Right atrium auricular region (tissue), 2 donors: Measurements from ENCODE around the gene WDR5B. TPM values are rescaled to one million over a fixed set of nuclear protein-coding genes. Genes with fewer than 3 reads are reported as not detected.

Experiments
- DNase-seq: peaks from one replicate; pipeline ENCODE4 v3.0.0-alpha.2; 2019; ENCODE audit warnings: low spot score
- H3K27ac ChIP-seq, 2 donors: fragments of 200-600 bp; sonication (generic); 1 replicate in 1 of 2; 2 replicates in 1 of 2; pipeline ENCODE4 v1.5.1; 2016 to 2019
- H3K27me3 ChIP-seq, 2 donors: fragments of 200-600 bp; sonication (generic); one replicate each; pipeline versions ENCODE4 v1.5.1 to v1.6.0; 2017 to 2019
- H3K36me3 ChIP-seq: fragments of 200-600 bp; sonication (generic); one replicate; pipeline ENCODE4 v1.5.1; 2016
- H3K4me1 ChIP-seq, 2 donors: fragments of 200-600 bp; sonication (generic); one replicate each; pipeline versions ENCODE4 v1.5.1 to v1.6.0; 2017 to 2019
- H3K4me3 ChIP-seq, 2 donors: fragments of 200-600 bp; sonication (generic); 1 replicate in 1 of 2; 2 replicates in 1 of 2; pipeline ENCODE4 v1.5.1; 2017 to 2019; ENCODE audit warnings: mild to moderate bottlenecking in 1 of 2, moderate library complexity in 1 of 2
- H3K9me3 ChIP-seq, 2 donors: fragments of 200-600 bp; sonication (generic); one replicate each; pipeline ENCODE4 v1.5.1; 2019
- total RNA-seq, 2 donors: library from RNA; depleted of rRNA; stranded (reverse); fragments of >200 nt; gene quantifications; one replicate each; pipeline ENCODE4 v1.1.0, GENCODE V29; 2016
- TF ChIP-seq, protein P1 (sequence below), 2 donors: fragments of 200-600 bp; sonication (generic); IDR thresholded peaks; one replicate each; pipeline ENCODE4 v1.5.1; 2019; ENCODE audit warnings: antibody characterized with exemption in 2 of 2

The WDR5B gene
- total RNA-seq, 2 donors from 2014 or later, result 1.6 to 2.7 TPM

DNA sequence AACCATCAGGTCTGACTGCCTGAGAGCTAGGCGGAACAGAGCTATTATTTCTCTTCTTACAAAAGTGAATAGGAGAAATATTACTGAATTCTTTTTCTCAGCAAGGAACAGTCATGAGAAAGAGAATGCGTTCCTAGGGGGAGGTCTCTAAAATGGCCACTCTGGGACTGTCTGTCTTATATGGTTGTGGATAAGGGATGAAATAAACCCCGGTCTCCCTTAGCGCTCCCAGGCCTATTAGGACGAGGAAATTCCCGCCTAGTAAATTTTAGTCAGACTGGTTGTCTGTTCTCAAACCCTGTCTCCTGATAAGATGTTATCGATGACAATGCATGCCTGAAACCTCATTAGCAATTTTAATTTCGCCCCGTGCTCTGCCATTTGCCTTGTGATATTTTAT, 20.1 kb upstream of the WDR5B start:
- no peak for DNase-seq
- TF ChIP-seq, protein P1, sequence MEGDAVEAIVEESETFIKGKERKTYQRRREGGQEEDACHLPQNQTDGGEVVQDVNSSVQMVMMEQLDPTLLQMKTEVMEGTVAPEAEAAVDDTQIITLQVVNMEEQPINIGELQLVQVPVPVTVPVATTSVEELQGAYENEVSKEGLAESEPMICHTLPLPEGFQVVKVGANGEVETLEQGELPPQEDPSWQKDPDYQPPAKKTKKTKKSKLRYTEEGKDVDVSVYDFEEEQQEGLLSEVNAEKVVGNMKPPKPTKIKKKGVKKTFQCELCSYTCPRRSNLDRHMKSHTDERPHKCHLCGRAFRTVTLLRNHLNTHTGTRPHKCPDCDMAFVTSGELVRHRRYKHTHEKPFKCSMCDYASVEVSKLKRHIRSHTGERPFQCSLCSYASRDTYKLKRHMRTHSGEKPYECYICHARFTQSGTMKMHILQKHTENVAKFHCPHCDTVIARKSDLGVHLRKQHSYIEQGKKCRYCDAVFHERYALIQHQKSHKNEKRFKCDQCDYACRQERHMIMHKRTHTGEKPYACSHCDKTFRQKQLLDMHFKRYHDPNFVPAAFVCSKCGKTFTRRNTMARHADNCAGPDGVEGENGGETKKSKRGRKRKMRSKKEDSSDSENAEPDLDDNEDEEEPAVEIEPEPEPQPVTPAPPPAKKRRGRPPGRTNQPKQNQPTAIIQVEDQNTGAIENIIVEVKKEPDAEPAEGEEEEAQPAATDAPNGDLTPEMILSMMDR (IDR thresholded peaks at IDR 0.05), result no peak
- H3K36me3 ChIP-seq, result peaks cover 70% of the 10 kb centered on the region
- H3K4me1 ChIP-seq, result no peaks in the 10 kb centered on the region
- peaks cover 0 to 13% of the 10 kb centered on the region in 2 donors for H3K9me3 ChIP-seq
- no peak overlapping the region for H3K4me3 ChIP-seq
- H3K27me3 ChIP-seq, result no peaks in the 10 kb centered on the region
- no peak overlapping the region for H3K27ac ChIP-seq

- Histone ChIP-seq H3K4me1 (no peaks in the 10 kb centered on the region), H3K36me3 (peaks cover 33% of the 10 kb centered on the region), H3K27ac (no peak overlapping the region), H3K4me3 (no peak overlapping the region), H3K9me3 (no peaks in the 10 kb centered on the region), H3K27me3 (no peaks in the 10 kb centered on the region)
- no peak for DNase-seq
- TF ChIP-seq, protein P1 (IDR thresholded peaks at IDR 0.05), result no peak
Observed at GRCh38 chr3:122430371-122430770, 14.5 kb upstream of the WDR5B start.

DNA sequence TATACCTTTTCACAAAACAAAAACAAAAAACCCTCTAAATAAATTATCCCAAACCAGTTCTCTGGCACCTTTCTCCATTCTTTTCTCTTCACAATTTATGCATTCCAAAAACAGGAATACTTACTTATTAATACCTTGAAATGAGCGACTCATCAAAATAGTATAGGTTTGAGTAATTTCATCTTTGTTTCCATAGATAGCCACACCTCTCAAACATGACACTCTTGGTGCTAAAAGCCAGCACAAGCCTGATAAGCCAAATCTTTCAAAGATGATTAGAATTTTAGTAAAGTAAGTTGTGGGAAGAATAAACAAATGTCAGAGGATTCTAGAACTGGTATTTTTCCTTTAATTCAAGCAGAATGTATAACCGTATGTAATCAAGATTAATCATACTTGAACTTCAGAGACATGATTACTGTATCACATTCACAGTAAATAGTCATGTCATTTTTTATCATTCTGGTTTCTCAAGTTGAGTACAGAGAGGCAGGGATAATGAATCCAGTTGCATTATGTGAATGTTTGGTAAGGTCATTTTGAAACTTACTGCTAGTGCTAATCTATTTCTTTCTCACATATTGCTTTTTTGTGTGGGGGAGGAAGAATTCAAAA, 12.1 kb upstream of the WDR5B start:
- Histone ChIP-seq H3K27me3 (no peaks in the 10 kb centered on the region), H3K4me1 (no peaks in the 10 kb centered on the region), H3K36me3 (peaks cover 28% of the 10 kb centered on the region), H3K9me3 (no peaks in the 10 kb centered on the region), H3K27ac (no peak overlapping the region), H3K4me3 (no peak overlapping the region)
- TF ChIP-seq, protein P1 (IDR thresholded peaks at IDR 0.05), result no peak
- DNase-seq, result no peak

DNA sequence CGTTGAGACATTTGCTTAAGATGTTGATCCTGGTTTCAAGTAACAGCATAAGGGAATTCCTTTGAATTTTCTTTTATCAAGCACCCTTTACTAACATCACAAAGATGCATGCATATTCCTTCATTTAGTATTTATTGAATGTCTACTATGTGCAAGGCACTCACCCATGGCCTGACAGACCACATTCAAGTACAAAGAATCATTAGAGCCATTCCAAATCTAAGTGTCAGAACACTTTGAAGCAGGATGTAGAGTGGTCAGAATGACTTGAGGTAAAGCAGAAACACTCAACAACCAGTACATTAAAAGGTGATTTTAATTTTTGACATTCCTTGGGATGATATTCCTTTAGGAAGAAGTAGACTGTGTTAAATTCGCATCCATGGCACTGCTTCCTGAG, 6.0 kb upstream of the WDR5B start:
- H3K27me3 ChIP-seq, result no peaks in the 10 kb centered on the region
- H3K9me3 ChIP-seq, result no peaks in the 10 kb centered on the region
- H3K4me3 ChIP-seq, result no peak overlapping the region
- peaks cover 0 to 5% of the 10 kb centered on the region in 2 donors for H3K4me1 ChIP-seq
- TF ChIP-seq, protein P1 (IDR thresholded peaks at IDR 0.05), result no peak
- no peak for DNase-seq
- H3K36me3 ChIP-seq, result peaks cover 20% of the 10 kb centered on the region
- H3K27ac ChIP-seq, result no peak overlapping the region

GRCh38 chr3:122421101-122421500, 5.2 kb upstream of the WDR5B start:
- Histone ChIP-seq H3K36me3 (peaks cover 12% of the 10 kb centered on the region), H3K4me3 (no peak overlapping the region), H3K27ac (no peak overlapping the region), H3K9me3 (no peaks in the 10 kb centered on the region), H3K4me1 (peaks cover 0 to 7% of the 10 kb centered on the region in 2 donors), H3K27me3 (no peaks in the 10 kb centered on the region)
- TF ChIP-seq, protein P1 (IDR thresholded peaks at IDR 0.05), result no peak
- no peak for DNase-seq

- no peak for DNase-seq
- Histone ChIP-seq H3K4me3 (peak overlapping the region; percentile 68 to 77), H3K27ac (peak overlapping the region; percentile 89 to 90), H3K27me3 (no peaks in the 10 kb centered on the region), H3K36me3 (peaks cover 5% of the 10 kb centered on the region), H3K9me3 (no peaks in the 10 kb centered on the region), H3K4me1 (peaks cover 0 to 21% of the 10 kb centered on the region in 2 donors)
- TF ChIP-seq, protein P1 (IDR thresholded peaks at IDR 0.05), result no peak
Observed at GRCh38 chr3:122416966-122417365, 1.1 kb upstream of the WDR5B start.
